Common myeloid progenitor, CD34-positive (primary cell): ENCODE results near the gene MAPK10.

ENCODE experiments used
- CTCF ChIA-PET: fragments of 350-600 bp; sonication (Branson Sonifier 250); formaldehyde crosslinking; loops from one replicate; lab custom pipeline; 2021; ENCODE audit warnings: antibody characterized with exemption; lab: Charles Lee
- POLR2A ChIA-PET: fragments of 350-600 bp; sonication (Branson Sonifier 250); formaldehyde crosslinking; loops from one replicate; lab custom pipeline; 2021; ENCODE audit warnings: antibody characterized with exemption; lab: Charles Lee
- DNase-seq, 3 donors: peaks; one replicate each; pipeline versions ENCODE4 v3.0.0 to v3.0.0-alpha.2; 2013
- H3K27ac ChIP-seq, 2 experiments: 1 replicate in 1 of 2; 2 replicates in 1 of 2; pipeline ENCODE4 v1.7.0; 2013; ENCODE audit warnings: inconsistent platforms in 2 of 2, low read length in 2 of 2, mild to moderate bottlenecking in 2 of 2, low read depth in 1 of 2, moderate library complexity in 1 of 2; ENCODE audit not compliant: severe bottlenecking in 2 of 2, insufficient read depth in 1 of 2, poor library complexity in 1 of 2
- H3K27me3 ChIP-seq, 5 experiments: replicated peaks in 2 of 5; 1 replicate in 3 of 5; 2 replicates in 2 of 5; pipeline versions ENCODE4 v1.6.1 to v1.7.0; 2013; ENCODE audit warnings: low read length in 4 of 5, mild to moderate bottlenecking in 2 of 5, moderate library complexity in 2 of 5, inconsistent platforms in 1 of 5; ENCODE audit not compliant: insufficient read depth in 5 of 5, control insufficient read depth in 4 of 5
- H3K36me3 ChIP-seq, 4 experiments: 1 replicate in 2 of 4; 2 replicates in 2 of 4; pipeline versions ENCODE4 v1.6.1 to v1.7.0; 2013; ENCODE audit warnings: low read length in 3 of 4, control low read depth in 1 of 4, mild to moderate bottlenecking in 1 of 4; ENCODE audit not compliant: control insufficient read depth in 4 of 4, insufficient read depth in 4 of 4
- H3K4me1 ChIP-seq, 4 experiments: 1 replicate in 3 of 4; 2 replicates in 1 of 4; pipeline versions ENCODE4 v1.6.1 to v1.7.1; 2013; ENCODE audit warnings: low read length in 3 of 4, mild to moderate bottlenecking in 3 of 4, control low read depth in 1 of 4, inconsistent platforms in 1 of 4, moderate library complexity in 1 of 4; ENCODE audit not compliant: control insufficient read depth in 4 of 4, insufficient read depth in 4 of 4; ENCODE audit errors: control extremely low read depth in 1 of 4
- H3K4me3 ChIP-seq, 7 experiments: 1 replicate in 4 of 7; 2 replicates in 3 of 7; pipeline versions ENCODE4 v1.5.1 to v1.7.0; 2013; ENCODE audit warnings: mild to moderate bottlenecking in 7 of 7, low read length in 6 of 7, moderate library complexity in 6 of 7, inconsistent platforms in 2 of 7, low read depth in 2 of 7, control low read depth in 1 of 7; ENCODE audit not compliant: insufficient read depth in 4 of 7, control insufficient read depth in 1 of 7; ENCODE audit errors: extremely low read depth in 1 of 7
- H3K9me3 ChIP-seq, 5 experiments: 1 replicate in 4 of 5; 2 replicates in 1 of 5; pipeline versions ENCODE4 v1.6.1 to v1.7.1; 2013; ENCODE audit warnings: low read length in 4 of 5, mild to moderate bottlenecking in 2 of 5, inconsistent platforms in 1 of 5, low read depth in 1 of 5, moderate library complexity in 1 of 5; ENCODE audit not compliant: control insufficient read depth in 4 of 5, insufficient read depth in 2 of 5; ENCODE audit errors: control extremely low read depth in 1 of 5
- WGBS: methylation state at CpG from one replicate; pipeline ENCODE4 v1.1.5; 2013; ENCODE audit not compliant: insufficient coverage; 5-methylcytosine and 5-hydroxymethylcytosine counted together

MAPK10 gene

GRCh38 chr4:86367577-86367976 is 7.7 kb upstream of the MAPK10 start:
- peaks cover 0 to 5% (median 0%) of the 10 kb centered on the region in 5 experiments for H3K9me3 ChIP-seq
- no peak overlapping the region for H3K27ac ChIP-seq
- ChIA-PET POLR2A (no interaction called here), CTCF (no interaction called here)
- no CpG with 5 or more reads among the region's 1 CpG for WGBS
- no peak for DNase-seq
- no peaks in the 10 kb centered on the region for H3K36me3 ChIP-seq
- H3K27me3 ChIP-seq, result no peaks in the 10 kb centered on the region
- H3K4me3 ChIP-seq, result no peak overlapping the region
- no peaks in the 10 kb centered on the region for H3K4me1 ChIP-seq

- Histone ChIP-seq H3K27me3 (no peaks in the 10 kb centered on the region), H3K27ac (no peak overlapping the region), H3K9me3 (peaks cover 0 to 2% (median 0%) of the 10 kb centered on the region in 5 experiments), H3K36me3 (no peaks in the 10 kb centered on the region), H3K4me3 (no peak overlapping the region), H3K4me1 (no peaks in the 10 kb centered on the region)
- DNase-seq, result no peak
- no CpG with 5 or more reads among the region's 1 CpG for WGBS
- POLR2A ChIA-PET, result no interaction called here
- CTCF ChIA-PET, result no interaction called here
Observed at GRCh38 chr4:86366920-86367319, 7.1 kb upstream of the MAPK10 start.

GRCh38 chr4:86362510-86362909 is 2.7 kb upstream of the MAPK10 start:
- no peak for DNase-seq
- H3K4me1 ChIP-seq, result peaks cover 0 to 18% (median 10%) of the 10 kb centered on the region in 4 experiments
- ChIA-PET CTCF (no interaction called here), POLR2A (no interaction called here)
- H3K9me3 ChIP-seq, result no peaks in the 10 kb centered on the region
- H3K27me3 ChIP-seq, result no peaks in the 10 kb centered on the region
- H3K36me3 ChIP-seq, result no peaks in the 10 kb centered on the region
- H3K4me3 ChIP-seq, result no peak overlapping the region
- H3K27ac ChIP-seq, result no peak overlapping the region

GRCh38 chr4:86358257-86358656 is 1.6 kb downstream of the MAPK10 start:
- H3K27ac ChIP-seq, result no peak overlapping the region
- no peaks in the 10 kb centered on the region for H3K27me3 ChIP-seq
- peaks cover 0 to 18% (median 10%) of the 10 kb centered on the region in 4 experiments for H3K4me1 ChIP-seq
- no peaks in the 10 kb centered on the region for H3K36me3 ChIP-seq
- no peak for DNase-seq
- CTCF ChIA-PET, result interaction anchor here (0.5 kb wide), 1 partner anchor 233 kb away, joined by 3 read pairs; no protein-coding TSS in a partner anchor
- H3K9me3 ChIP-seq, result no peaks in the 10 kb centered on the region
- H3K4me3 ChIP-seq, result no peak overlapping the region
- POLR2A ChIA-PET, result interaction anchor here (0.6 kb wide), 1 partner anchor 551 kb away, joined by 3 read pairs; no protein-coding TSS in a partner anchor
- WGBS, result no CpG with 5 or more reads among the region's 3 CpGs

DNA sequence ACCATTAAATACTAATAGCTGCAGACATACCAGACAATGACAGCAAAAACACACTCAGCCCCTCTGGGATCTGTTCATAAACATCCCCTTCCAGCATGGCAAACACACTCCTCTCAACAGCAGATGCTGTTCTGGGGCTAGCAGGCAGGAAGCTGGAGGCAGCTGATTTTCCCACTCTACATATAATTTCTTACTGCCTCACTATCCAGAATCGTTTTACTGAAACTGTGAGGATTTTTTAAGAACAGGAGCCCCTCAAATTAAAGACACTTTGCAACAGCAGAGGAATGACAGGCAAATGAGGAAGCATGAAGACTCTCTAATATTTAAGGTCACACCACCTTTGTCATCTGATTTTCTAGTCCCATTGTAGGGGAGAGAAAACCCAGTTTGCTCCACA is 2.2 kb downstream of the MAPK10 start:
- Histone ChIP-seq H3K4me3 (no peak overlapping the region), H3K9me3 (no peaks in the 10 kb centered on the region), H3K27me3 (no peaks in the 10 kb centered on the region), H3K4me1 (peaks cover 0 to 18% (median 10%) of the 10 kb centered on the region in 4 experiments), H3K36me3 (no peaks in the 10 kb centered on the region), H3K27ac (no peak overlapping the region)
- ChIA-PET POLR2A (no interaction called here), CTCF (interaction anchor here (1.2 kb wide), 1 partner anchor 34 kb away, joined by 3 read pairs; no protein-coding TSS in a partner anchor)
- peak in 1 of 3 donors; percentile 3 for DNase-seq
- WGBS, result 17% methylated on average over 1 of the region's 1 CpG

DNA sequence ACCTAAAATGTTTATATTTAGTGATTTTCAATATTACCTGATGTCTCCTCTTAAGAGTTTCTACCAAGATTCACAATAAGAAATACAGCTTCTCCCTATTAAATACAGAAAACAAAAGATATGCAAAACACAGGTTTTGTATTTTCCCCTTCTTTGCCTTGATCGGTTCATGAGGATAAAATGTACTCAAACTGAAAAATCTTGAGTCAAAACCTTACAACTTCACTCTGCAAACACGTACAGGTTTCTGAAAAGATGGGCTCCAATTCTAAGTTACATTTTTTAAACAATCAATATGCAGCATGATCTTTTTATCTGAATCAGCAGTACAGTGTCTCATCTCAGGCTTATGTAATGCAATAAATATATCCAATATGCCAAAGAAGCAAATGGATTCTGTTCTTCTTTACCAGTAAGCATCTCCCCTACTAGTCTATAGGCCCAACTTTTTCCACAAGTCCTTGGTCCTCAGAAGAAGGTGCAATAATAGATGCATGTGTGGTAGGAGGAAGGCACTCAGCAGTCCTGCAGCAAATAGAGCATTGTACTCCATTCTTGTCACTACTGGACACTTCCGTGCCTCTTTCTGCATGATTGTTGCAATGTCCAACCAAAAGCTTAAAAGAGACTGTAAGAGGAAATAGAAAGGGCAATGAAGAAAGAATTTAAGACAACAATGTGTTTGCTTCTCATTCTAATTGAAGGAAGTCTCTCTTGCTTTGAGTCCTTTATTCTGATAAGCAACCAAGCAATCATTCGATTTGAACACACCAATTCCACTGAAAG is 3.2 kb downstream of the MAPK10 start:
- peaks cover 0 to 18% (median 10%) of the 10 kb centered on the region in 4 experiments for H3K4me1 ChIP-seq

GRCh38 chr4:86354390-86354789 is 5.5 kb downstream of the MAPK10 start:
- Histone ChIP-seq H3K27ac (no peak overlapping the region), H3K9me3 (no peaks in the 10 kb centered on the region), H3K4me1 (peaks cover 0 to 3% (median 2%) of the 10 kb centered on the region in 4 experiments), H3K27me3 (no peaks in the 10 kb centered on the region), H3K4me3 (no peak overlapping the region), H3K36me3 (no peaks in the 10 kb centered on the region)
- WGBS, result 86% methylated on average over 1 of the region's 2 CpGs
- no peak for DNase-seq
- ChIA-PET POLR2A (no interaction called here), CTCF (no interaction called here)

More for the DNA sequence above, 3.2 kb downstream of the MAPK10 start:
- Histone ChIP-seq H3K36me3 (no peaks in the 10 kb centered on the region), H3K4me3 (no peak overlapping the region), H3K27ac (no peak overlapping the region), H3K27me3 (no peaks in the 10 kb centered on the region), H3K9me3 (no peaks in the 10 kb centered on the region)
- DNase-seq, result no peak
- POLR2A ChIA-PET, result no interaction called here
- 93% methylated on average over 3 of the region's 4 CpGs for WGBS
- CTCF ChIA-PET, result interaction anchor here (1.2 kb wide), 1 partner anchor 35 kb away, joined by 3 read pairs; no protein-coding TSS in a partner anchor
